ENCODE measurements around the gene GSX2. TPM values are rescaled to one million over a fixed set of nuclear protein-coding genes. Genes with fewer than 3 reads are reported as not detected.

Gene GSX2
- total RNA-seq, 1 donor from 2014 or later = not detected

DNA sequence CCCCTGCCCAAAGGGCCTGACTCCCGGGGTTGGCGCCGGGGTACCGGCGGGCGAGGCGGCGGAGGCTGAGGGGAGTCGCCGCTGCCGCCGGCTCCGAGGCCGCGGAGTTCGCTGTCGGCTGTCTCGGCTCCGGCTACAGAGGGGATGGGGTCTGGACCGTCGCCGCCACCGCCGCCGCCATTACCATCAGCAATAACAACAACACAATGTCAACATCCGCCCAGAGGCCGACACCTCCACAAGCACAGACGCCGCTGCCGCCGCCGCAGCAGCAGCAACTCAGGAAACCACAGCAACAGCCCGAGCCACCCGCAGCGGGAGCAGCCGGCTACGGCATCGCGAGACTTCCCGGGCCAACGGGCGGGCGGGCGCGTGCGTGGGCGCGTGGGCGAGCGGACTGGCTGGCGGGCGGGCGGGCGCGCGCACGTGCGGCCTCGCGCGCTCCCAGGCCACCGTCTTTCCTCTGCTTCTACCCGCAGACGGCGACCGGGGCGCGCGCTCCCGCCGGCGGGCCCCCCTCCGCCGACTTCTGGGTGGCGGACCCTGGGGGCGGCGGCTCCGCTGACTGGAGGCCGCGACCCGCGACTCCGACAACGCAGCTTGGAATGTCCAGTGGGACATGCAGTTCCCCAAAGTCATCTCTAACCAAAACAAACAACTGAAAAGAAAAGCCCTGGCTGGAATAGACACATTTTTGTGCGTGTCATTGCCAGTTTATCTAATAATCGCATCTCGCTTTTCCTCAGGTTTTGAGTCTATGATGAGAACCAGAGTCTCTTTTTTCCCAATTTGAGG is 35.4 kb upstream of the GSX2 start, which contains the start of gene CHIC2:
CHIC2 (minus strand) TSS at position 289 of the 795 bp plus-strand sequence. CDS start 305 bp downstream, outside the sequence.
- Mint-ChIP-seq H3K27me3 (peaks cover 3% of the 10 kb centered on the region), H3K4me3 (peak within 1 kb of the TSS; percentile 96), H3K36me3 (ENCODE audit: low read depth) (peaks cover 17% of the 10 kb centered on the region), H3K4me1 (peaks cover 33% of the 10 kb centered on the region), H3K9me3 (no peaks in the 10 kb centered on the region), H3K27ac (peak within 1 kb of the TSS; percentile 92)
- intact Hi-C loops (cut with micrococcal nuclease) = loop anchor here (2.0 to 10.0 kb wide), 7 partner anchors 26 to 1352 kb away; partner anchors contain the start of genes RASL11B and TMEM165
- peak; percentile 99 for DNase-seq

DNA sequence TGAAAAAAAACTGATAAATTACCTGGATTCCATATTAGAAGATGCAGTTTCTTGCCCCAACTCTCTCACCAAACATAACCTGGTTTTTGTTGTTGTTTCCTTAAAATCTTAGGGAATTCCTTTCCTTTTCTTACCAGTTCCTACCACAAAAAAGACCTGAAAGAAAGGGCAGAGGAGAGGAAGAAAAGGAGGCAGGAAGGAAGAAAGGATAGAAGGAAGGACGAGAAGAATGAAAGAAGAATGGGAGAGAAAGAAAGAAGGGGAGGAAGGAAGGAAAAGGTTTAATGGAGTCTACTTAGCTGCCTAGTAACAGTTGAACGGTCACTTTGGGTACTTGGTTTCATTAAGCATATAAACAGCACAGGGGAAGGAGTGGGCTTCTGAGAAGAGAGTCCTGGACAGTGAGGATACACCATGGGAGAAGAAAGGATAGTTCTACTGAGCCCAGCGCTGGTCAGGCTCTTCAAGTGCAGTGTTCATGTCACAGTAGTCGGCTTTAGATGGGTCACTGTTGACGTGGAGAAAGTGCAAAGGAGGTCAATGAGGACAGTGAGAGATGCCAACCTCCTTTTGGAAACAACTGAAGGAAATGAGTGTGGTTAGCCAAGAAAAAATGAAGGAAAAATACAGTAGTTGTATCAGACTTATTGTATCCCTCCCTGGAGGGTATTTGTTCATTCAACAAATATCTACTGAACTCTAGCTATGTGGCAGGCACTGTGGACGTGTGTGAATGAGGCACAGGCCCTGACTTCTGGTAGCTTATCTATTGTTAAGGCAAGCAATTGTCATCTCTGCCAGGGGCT is 34.5 kb upstream of the GSX2 start:
- peaks cover 11% of the 10 kb centered on the region for H3K36me3 Mint-ChIP-seq (ENCODE audit: low read depth)
- peak overlapping the region; percentile 78 for H3K27ac Mint-ChIP-seq
- DNase-seq = no peak
- peaks cover 26% of the 10 kb centered on the region for H3K4me1 Mint-ChIP-seq
- intact Hi-C loops (cut with micrococcal nuclease) = loop anchor here (2.0 to 10.0 kb wide), 2 partner anchors 25 to 1201 kb away; partner anchors contain the start of gene RASL11B
- peaks cover 7% of the 10 kb centered on the region for H3K27me3 Mint-ChIP-seq
- peaks cover 4% of the 10 kb centered on the region for H3K9me3 Mint-ChIP-seq
- peak overlapping the region; percentile 66 for H3K4me3 Mint-ChIP-seq

DNA sequence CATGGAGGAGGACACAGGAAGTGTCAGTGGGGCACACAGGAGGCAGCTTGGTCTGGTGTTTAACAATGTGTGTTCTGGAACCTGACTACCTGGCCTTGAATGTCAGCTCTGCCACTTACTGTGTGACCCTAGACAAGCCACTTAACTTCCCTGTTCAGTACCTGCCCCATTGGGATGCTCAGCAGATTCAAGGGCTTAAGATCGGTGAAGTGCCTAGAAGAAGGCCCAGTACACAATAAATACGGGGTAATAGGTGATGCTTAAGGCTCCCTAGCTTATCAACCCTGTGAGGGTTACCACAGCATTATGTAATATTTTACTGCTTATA is 33.9 kb upstream of the GSX2 start:
- H3K4me1 Mint-ChIP-seq = peaks cover 26% of the 10 kb centered on the region
- DNase-seq = peak; percentile 62
- intact Hi-C loops (cut with micrococcal nuclease) = loop anchor here (10.0 kb wide), 1 partner anchor 1201 kb away; the partner anchor contains the start of gene RASL11B
- H3K27ac Mint-ChIP-seq = no peak overlapping the region
- no peak overlapping the region for H3K4me3 Mint-ChIP-seq
- peaks cover 11% of the 10 kb centered on the region for H3K36me3 Mint-ChIP-seq (ENCODE audit: low read depth)
- peaks cover 7% of the 10 kb centered on the region for H3K27me3 Mint-ChIP-seq
- peaks cover 4% of the 10 kb centered on the region for H3K9me3 Mint-ChIP-seq

DNA sequence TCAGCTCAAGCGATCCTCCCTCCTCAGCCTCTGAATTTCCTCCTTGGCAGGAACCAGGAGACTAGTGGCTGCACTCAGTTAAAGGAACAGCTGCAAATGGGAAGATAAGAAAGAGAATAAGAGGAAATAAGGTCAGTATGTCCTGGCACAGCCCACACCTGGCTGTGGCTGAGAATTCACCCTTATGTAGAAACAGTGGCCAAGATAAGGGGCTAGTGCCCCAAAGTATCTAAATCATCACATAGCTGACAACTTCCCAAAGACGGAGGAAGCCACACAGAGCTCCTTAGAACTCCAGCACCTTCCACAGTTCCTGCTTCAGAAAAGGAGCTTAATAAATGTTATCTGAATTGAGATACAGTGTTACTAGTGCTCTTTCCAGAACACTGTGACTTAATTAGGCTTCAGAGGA is 33.2 kb upstream of the GSX2 start:
- Mint-ChIP-seq H3K27me3 (peaks cover 7% of the 10 kb centered on the region), H3K36me3 (ENCODE audit: low read depth) (peaks cover 9% of the 10 kb centered on the region), H3K4me1 (peaks cover 21% of the 10 kb centered on the region), H3K27ac (no peak overlapping the region), H3K4me3 (no peak overlapping the region), H3K9me3 (peaks cover 4% of the 10 kb centered on the region)
- intact Hi-C loops (cut with micrococcal nuclease) = loop anchor here (10.0 kb wide), 1 partner anchor 1202 kb away; the partner anchor contains the start of gene RASL11B
- no peak for DNase-seq

DNA sequence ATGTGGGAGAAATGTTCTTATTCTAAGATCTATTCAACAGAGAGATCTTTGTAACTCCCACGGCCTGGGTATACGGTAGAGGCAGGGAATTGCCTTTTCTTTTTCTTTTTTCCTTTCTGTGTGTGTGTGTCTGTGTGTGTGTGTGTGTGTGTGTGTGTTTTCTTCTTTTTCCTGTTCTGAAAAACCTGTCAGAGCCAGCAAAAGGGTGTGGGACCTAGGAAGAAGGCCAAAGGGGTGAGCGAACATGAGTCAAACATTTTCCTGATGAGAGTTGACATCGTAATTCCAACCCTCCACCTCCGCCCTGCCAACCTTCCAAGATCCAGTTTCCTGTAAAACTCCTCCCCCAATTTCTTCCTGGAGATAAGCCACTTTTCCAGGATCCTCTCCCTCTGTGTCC is 32.8 kb upstream of the GSX2 start:
- intact Hi-C loops (cut with micrococcal nuclease) = loop anchor here (10.0 kb wide), 1 partner anchor 1202 kb away; the partner anchor contains the start of gene RASL11B
- Mint-ChIP-seq H3K4me1 (peaks cover 17% of the 10 kb centered on the region), H3K27ac (peak overlapping the region; percentile 1), H3K27me3 (peaks cover 7% of the 10 kb centered on the region), H3K4me3 (no peak overlapping the region), H3K36me3 (ENCODE audit: low read depth) (peaks cover 6% of the 10 kb centered on the region), H3K9me3 (peaks cover 4% of the 10 kb centered on the region)
- DNase-seq = no peak

DNA sequence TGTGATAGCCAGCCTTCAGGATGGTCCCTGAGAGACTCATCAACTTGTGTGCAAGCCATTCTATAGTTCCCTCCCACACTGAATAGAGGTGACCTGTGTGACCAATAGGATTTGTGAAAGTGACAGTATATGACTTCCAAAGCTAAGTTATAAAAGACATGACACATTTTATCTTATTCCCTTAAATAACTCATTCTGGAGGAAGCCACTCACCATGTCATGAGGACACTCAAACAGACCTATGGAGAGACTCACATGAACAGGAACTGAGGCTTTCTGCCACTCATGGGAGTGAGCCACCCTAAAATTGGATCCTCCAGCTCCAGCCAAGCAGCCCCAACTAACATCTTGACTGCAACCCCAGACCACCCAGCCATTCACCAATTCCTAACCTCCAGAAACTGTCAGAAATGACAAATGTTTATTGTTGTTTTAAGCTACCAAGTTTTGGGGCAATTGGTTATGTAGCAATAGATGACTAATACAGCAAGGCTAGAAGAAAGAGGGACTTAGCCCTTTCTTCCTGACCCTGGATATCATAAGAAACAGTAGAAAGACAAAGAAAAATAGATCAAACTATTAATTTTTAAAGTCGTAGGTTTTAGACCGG is 26.6 kb upstream of the GSX2 start:
- H3K27ac Mint-ChIP-seq = no peak overlapping the region
- H3K4me3 Mint-ChIP-seq = no peak overlapping the region
- H3K36me3 Mint-ChIP-seq (ENCODE audit: low read depth) = no peaks in the 10 kb centered on the region
- no peak for DNase-seq
- peaks cover 24% of the 10 kb centered on the region for H3K27me3 Mint-ChIP-seq
- intact Hi-C loops (cut with micrococcal nuclease) = no loop called here
- no peaks in the 10 kb centered on the region for H3K4me1 Mint-ChIP-seq
- peaks cover 4% of the 10 kb centered on the region for H3K9me3 Mint-ChIP-seq

DNA sequence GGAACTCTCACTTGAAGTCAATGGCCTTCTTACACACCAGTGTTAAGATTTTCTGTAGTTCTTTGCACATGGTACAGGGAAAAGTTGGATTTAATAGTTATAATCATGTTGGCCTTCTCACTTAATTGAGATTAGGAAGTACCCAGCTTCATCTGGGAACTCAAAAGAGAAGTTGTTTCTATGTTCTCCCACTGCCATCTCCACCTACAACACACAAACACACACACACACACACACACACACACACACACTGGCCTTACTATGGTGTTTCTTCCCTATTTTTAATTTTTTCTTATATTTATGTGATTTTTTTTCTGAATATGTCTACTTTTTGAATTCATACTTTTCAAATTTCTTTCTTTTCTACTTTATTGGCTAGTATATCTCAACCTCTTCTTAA is 25.6 kb upstream of the GSX2 start:
- Mint-ChIP-seq H3K27me3 (peaks cover 21% of the 10 kb centered on the region), H3K27ac (no peak overlapping the region), H3K36me3 (ENCODE audit: low read depth) (no peaks in the 10 kb centered on the region), H3K4me3 (no peak overlapping the region), H3K9me3 (peaks cover 4% of the 10 kb centered on the region), H3K4me1 (no peaks in the 10 kb centered on the region)
- DNase-seq = no peak
- intact Hi-C loops (cut with micrococcal nuclease) = no loop called here

DNA sequence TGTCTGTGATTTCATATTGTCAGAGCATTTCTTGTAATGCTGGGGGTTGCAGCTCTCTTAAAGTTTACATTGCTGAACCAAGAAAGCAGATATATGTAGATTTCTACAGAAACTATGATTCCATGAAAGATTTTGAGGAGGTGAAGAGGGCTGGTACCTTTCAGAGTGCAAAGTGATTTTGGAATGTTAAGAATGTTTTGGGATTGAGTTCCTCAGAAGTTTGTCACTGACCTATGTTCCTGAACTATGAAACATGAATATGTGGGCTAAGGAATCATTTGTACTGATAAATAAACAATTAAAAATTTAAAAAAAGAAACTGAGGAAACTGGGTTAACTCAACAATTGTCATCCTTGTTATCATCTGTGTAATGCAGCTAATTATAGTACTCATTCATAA is 23.3 kb upstream of the GSX2 start:
- Mint-ChIP-seq H3K36me3 (ENCODE audit: low read depth) (no peaks in the 10 kb centered on the region), H3K27ac (no peak overlapping the region), H3K27me3 (peaks cover 26% of the 10 kb centered on the region), H3K4me3 (no peak overlapping the region), H3K4me1 (no peaks in the 10 kb centered on the region), H3K9me3 (no peaks in the 10 kb centered on the region)
- intact Hi-C loops (cut with micrococcal nuclease) = no loop called here
- peak; percentile 31 for DNase-seq

DNA sequence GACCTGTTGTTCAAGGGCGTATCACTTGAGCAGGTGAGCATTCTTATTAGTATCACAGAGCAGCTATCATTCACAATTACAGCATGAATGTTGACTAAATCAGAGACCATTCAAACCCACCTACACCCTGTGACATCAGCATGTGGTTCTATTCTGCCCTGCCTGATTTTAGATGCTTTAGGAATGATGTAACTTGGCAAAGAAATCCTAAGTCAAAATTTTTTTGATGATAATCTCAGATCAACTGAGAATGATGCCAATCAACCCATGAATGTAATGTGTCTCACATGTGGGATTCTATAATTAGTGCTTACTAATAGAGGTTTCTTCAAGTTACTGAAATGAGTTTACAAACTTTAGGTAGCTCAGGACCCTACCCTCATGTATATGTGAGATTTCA is 22.2 kb upstream of the GSX2 start:
- no peaks in the 10 kb centered on the region for H3K36me3 Mint-ChIP-seq (ENCODE audit: low read depth)
- H3K4me1 Mint-ChIP-seq = no peaks in the 10 kb centered on the region

DNA sequence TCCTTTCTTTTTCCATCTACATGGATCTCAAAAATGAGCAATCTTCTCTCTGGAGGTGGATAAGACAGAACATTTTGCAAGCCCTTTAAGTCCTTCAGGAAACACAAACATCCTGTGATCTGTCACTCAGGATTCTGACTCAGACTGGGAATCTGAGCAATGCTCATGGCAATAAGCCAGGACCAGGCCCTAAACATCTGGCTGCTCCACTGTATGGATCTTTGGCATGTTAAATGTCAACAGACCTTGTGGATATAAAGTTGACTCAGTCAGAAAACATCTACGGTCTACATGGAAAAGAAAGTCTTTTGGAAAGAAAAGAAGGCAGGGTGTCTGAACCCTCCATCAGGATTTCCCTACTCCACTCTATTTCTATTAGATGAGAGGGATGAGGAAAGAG is 17.8 kb upstream of the GSX2 start:
- Mint-ChIP-seq H3K27ac (no peak overlapping the region), H3K4me1 (no peaks in the 10 kb centered on the region)
- intact Hi-C loops (cut with micrococcal nuclease) = no loop called here

More for the DNA sequence above, 22.2 kb upstream of the GSX2 start:
- Mint-ChIP-seq H3K9me3 (no peaks in the 10 kb centered on the region), H3K27ac (no peak overlapping the region), H3K27me3 (peaks cover 26% of the 10 kb centered on the region), H3K4me3 (no peak overlapping the region)
- intact Hi-C loops (cut with micrococcal nuclease) = no loop called here
- DNase-seq = no peak

DNA sequence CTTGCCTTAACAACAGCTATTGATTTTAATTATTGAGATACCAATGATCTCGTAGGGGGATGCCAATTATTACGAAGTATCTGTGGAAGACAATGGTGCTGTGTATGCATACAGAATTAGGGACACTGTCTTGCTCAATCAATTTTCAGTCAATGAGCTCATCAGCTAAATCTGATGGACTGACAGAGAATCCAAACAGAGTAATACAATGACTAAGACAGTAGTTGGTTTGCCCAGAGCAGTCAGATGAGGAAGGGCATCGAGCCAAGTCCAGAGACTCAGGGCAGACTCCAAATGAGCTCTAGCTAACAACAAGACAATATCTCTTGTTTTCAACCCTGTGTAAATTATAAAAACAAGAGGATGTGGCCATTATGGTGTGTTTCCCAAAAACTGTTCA is 14.7 kb upstream of the GSX2 start:
- Mint-ChIP-seq H3K9me3 (no peaks in the 10 kb centered on the region), H3K4me1 (no peaks in the 10 kb centered on the region), H3K27ac (no peak overlapping the region), H3K27me3 (peaks cover 40% of the 10 kb centered on the region), H3K4me3 (no peak overlapping the region), H3K36me3 (ENCODE audit: low read depth) (no peaks in the 10 kb centered on the region)
- no peak for DNase-seq
- intact Hi-C loops (cut with micrococcal nuclease) = no loop called here

More for the DNA sequence above, 17.8 kb upstream of the GSX2 start:
- H3K4me3 Mint-ChIP-seq = no peak overlapping the region
- H3K36me3 Mint-ChIP-seq (ENCODE audit: low read depth) = no peaks in the 10 kb centered on the region
- no peaks in the 10 kb centered on the region for H3K9me3 Mint-ChIP-seq
- DNase-seq = no peak
- peaks cover 35% of the 10 kb centered on the region for H3K27me3 Mint-ChIP-seq

DNA sequence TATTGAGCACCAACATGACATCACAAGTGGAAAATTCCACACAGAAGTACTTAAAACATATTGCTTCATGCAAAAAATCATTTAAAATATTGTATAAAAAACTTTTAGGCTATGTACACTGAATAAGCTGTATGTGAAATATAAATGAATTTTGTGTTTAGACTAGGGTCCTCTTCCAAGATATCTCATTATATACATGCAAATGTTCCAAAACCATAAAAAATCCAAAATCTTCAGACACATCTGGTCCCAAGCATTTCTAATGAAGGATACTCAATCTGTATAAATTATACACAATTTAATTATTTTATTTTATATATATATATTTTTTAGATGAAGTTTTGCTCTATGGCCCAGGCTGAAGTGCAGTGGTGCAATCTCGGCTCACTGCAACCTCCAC is 10.1 kb upstream of the GSX2 start:
- Mint-ChIP-seq H3K9me3 (no peaks in the 10 kb centered on the region), H3K36me3 (ENCODE audit: low read depth) (no peaks in the 10 kb centered on the region), H3K4me1 (peaks cover 18% of the 10 kb centered on the region), H3K27ac (no peak overlapping the region), H3K4me3 (no peak overlapping the region), H3K27me3 (peaks cover 72% of the 10 kb centered on the region)
- intact Hi-C loops (cut with micrococcal nuclease) = loop anchor here (2.0 kb wide), 1 partner anchor 25 kb away; the partner anchor contains the start of gene CHIC2
- DNase-seq = no peak

DNA sequence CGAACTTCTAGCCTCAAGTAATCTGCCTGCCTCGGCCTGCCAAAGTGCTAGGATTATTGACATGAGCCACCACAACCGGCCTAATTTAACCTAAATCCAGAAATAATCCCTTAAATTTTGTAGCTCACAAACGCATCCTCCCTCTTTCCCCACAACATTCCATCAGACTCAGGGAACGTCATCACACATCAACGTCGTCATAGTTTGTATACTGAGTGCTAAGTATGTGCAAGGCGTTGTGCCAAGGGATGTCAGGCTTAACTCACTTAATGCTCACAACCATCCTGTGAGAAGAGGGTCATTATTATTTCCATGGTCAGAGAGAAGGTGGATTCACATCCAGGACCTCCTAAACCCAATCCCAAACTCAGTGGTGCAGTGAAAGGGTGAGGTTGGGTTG is 9.6 kb upstream of the GSX2 start:
- H3K4me1 Mint-ChIP-seq = peaks cover 18% of the 10 kb centered on the region
- no peak overlapping the region for H3K27ac Mint-ChIP-seq
- H3K36me3 Mint-ChIP-seq (ENCODE audit: low read depth) = no peaks in the 10 kb centered on the region
- intact Hi-C loops (cut with micrococcal nuclease) = loop anchor here (2.0 kb wide), 1 partner anchor 26 kb away; the partner anchor contains the start of gene CHIC2
- H3K27me3 Mint-ChIP-seq = peaks cover 74% of the 10 kb centered on the region
- no peaks in the 10 kb centered on the region for H3K9me3 Mint-ChIP-seq
- H3K4me3 Mint-ChIP-seq = no peak overlapping the region
- no peak for DNase-seq

Data from activated CD4-positive, alpha-beta T cell treated with anti-CD3 and anti-CD28 coated beads, Interleukin-2, amount 10 ng/mL, durations not matched to agents 24 days and 14 days (primary cell).